Natural killer cell (primary cell): ENCODE measurements around the gene ZC3H12C. TPM values are rescaled to one million over a fixed set of nuclear protein-coding genes. Genes with fewer than 3 reads are reported as not detected.

Experiments
- ATAC-seq, 3 donors: fragments of 150-1000 bp in 2 of 3; fragments of 200-7000 bp in 1 of 3; cut with Tn5 transposase; 1 replicate in 1 of 3; 2 replicates in 2 of 3; pipeline ENCODE4 v1.10.0; 2021; ENCODE audit warnings: mild to moderate bottlenecking in 2 of 3, moderate library complexity in 2 of 3
- DNase-seq, 2 donors: peaks; one replicate each; pipeline versions ENCODE4 v3.0.0 to v3.0.0-alpha.2; 2013 to 2021; ENCODE audit warnings: mixed read lengths in 1 of 2
- H3K27ac ChIP-seq: one replicate; pipeline ENCODE4 v1.5.1; 2013; ENCODE audit warnings: mild to moderate bottlenecking, low read length
- H3K27me3 ChIP-seq: one replicate; pipeline ENCODE4 v1.6.1; 2013; ENCODE audit warnings: low read length; ENCODE audit not compliant: control insufficient read depth, insufficient read depth
- H3K36me3 ChIP-seq: one replicate; pipeline ENCODE4 v1.6.1; 2013; ENCODE audit warnings: low read length; ENCODE audit not compliant: control insufficient read depth, insufficient read depth
- H3K4me1 ChIP-seq: one replicate; pipeline ENCODE4 v1.6.1; 2013; ENCODE audit warnings: low read length; ENCODE audit not compliant: control insufficient read depth, insufficient read depth
- H3K4me3 ChIP-seq: one replicate; pipeline ENCODE4 v1.5.1; 2013; ENCODE audit warnings: low read length
- H3K9me3 ChIP-seq: one replicate; pipeline ENCODE4 v1.6.1; 2013; ENCODE audit warnings: low read length; ENCODE audit not compliant: control insufficient read depth, insufficient read depth
- H3K27ac Mint-ChIP-seq, 2 donors: one replicate each; pipeline ENCODE4 v1.8.0; 2022; ENCODE audit warnings: mild to moderate bottlenecking in 2 of 2, mixed read lengths in 2 of 2, moderate library complexity in 1 of 2
- H3K27me3 Mint-ChIP-seq, 2 donors: one replicate each; pipeline ENCODE4 v1.8.0; 2022; ENCODE audit warnings: low read depth in 2 of 2, mixed read lengths in 2 of 2
- H3K36me3 Mint-ChIP-seq: one replicate; pipeline ENCODE4 v1.8.0; 2022; ENCODE audit warnings: mixed read lengths
- H3K4me1 Mint-ChIP-seq, 2 donors: one replicate each; pipeline ENCODE4 v1.8.0; 2022; ENCODE audit warnings: mixed read lengths in 2 of 2
- H3K4me3 Mint-ChIP-seq: one replicate; pipeline ENCODE4 v1.8.0; 2022; ENCODE audit warnings: mild to moderate bottlenecking, moderate library complexity, mixed read lengths
- H3K9me3 Mint-ChIP-seq, 2 donors: one replicate each; pipeline ENCODE4 v1.8.0; 2022; ENCODE audit warnings: mixed read lengths in 2 of 2
- CTCF ChIP-seq: fragments of 200-600 bp; IDR thresholded peaks from one replicate; pipeline ENCODE4 v1.8.0; 2022; ENCODE audit warnings: antibody characterized with exemption
- whole genome bisulfite sequencing: methylation state at CpG from one replicate; pipeline ENCODE4 v1.1.7; 2013; ENCODE audit warnings: missing lambda C conversion rate; ENCODE audit not compliant: insufficient coverage; 5-methylcytosine and 5-hydroxymethylcytosine counted together
- intact Hi-C: fragments of 100-400 bp; cut with micrococcal nuclease; formaldehyde crosslinking; loops from one replicate; pipeline ENCODE4 v1.14.2; 2022
- total RNA-seq, 4 donors: library from RNA; stranded (reverse); fragments of 120-200 nt in 1 of 4; gene quantifications; one replicate each; pipeline versions ENCODE4 v1.2.3 to v1.2.4, GENCODE V29; 2013 to 2022

Gene ZC3H12C
- total RNA-seq, 3 donors from 2014 or later (not counting 1 experiment from before 2014, with no cell fraction given): 0.16 to 0.45 TPM; not detected in 1

GRCh38 chr11:110075847-110076208 lies 17.4 kb upstream of the ZC3H12C start:
- no peak overlapping the region for H3K4me3 Mint-ChIP-seq
- no peak overlapping the region for H3K27ac Mint-ChIP-seq
- no peak overlapping the region for H3K4me3 ChIP-seq
- H3K36me3 Mint-ChIP-seq: no peaks in the 10 kb centered on the region
- TF ChIP-seq CTCF: no peak
- H3K4me1 ChIP-seq: no peaks in the 10 kb centered on the region
- peaks cover 5% of the 10 kb centered on the region for H3K9me3 ChIP-seq
- DNase-seq (no peak), ATAC-seq (no peak)
- intact Hi-C loops: no loop called here
- H3K27me3 ChIP-seq: no peaks in the 10 kb centered on the region
- H3K27me3 Mint-ChIP-seq: peaks cover under 1 to 2% of the 10 kb centered on the region in 2 donors
- no peaks in the 10 kb centered on the region for H3K4me1 Mint-ChIP-seq
- H3K27ac ChIP-seq: no peak overlapping the region
- H3K36me3 ChIP-seq: no peaks in the 10 kb centered on the region
- H3K9me3 Mint-ChIP-seq: no peaks in the 10 kb centered on the region
- WGBS: 76% methylated on average over 4 of the region's 4 CpGs

GRCh38 chr11:110076371-110076965 lies 16.7 kb upstream of the ZC3H12C start:
- Mint-ChIP-seq H3K4me1 (no peaks in the 10 kb centered on the region), H3K4me3 (no peak overlapping the region), H3K27me3 (peaks cover 0 to 1% of the 10 kb centered on the region in 2 donors), H3K36me3 (no peaks in the 10 kb centered on the region), H3K9me3 (no peaks in the 10 kb centered on the region), H3K27ac (no peak overlapping the region)
- Histone ChIP-seq H3K27me3 (no peaks in the 10 kb centered on the region), H3K27ac (no peak overlapping the region), H3K9me3 (peaks cover 5% of the 10 kb centered on the region), H3K4me1 (no peaks in the 10 kb centered on the region), H3K4me3 (no peak overlapping the region), H3K36me3 (no peaks in the 10 kb centered on the region)
- WGBS: 41% methylated on average over 6 of the region's 7 CpGs
- TF ChIP-seq CTCF: no peak
- ATAC-seq (no peak), DNase-seq (no peak)
- intact Hi-C loops: no loop called here

- whole genome bisulfite sequencing: no CpG with 5 or more reads among the region's 1 CpG
- no peak overlapping the region for H3K27ac Mint-ChIP-seq
Measured at GRCh38 chr11:110077346-110077745, 15.8 kb upstream of the ZC3H12C start.

More at GRCh38 chr11:110077346-110077745, 15.8 kb upstream of the ZC3H12C start:
- Mint-ChIP-seq H3K4me1 (no peaks in the 10 kb centered on the region), H3K36me3 (no peaks in the 10 kb centered on the region), H3K4me3 (no peak overlapping the region), H3K9me3 (no peaks in the 10 kb centered on the region), H3K27me3 (peaks cover 0 to 4% of the 10 kb centered on the region in 2 donors)
- intact Hi-C loops: no loop called here
- Histone ChIP-seq H3K9me3 (peaks cover 5% of the 10 kb centered on the region), H3K4me3 (no peak overlapping the region), H3K27me3 (no peaks in the 10 kb centered on the region), H3K4me1 (no peaks in the 10 kb centered on the region), H3K27ac (no peak overlapping the region), H3K36me3 (no peaks in the 10 kb centered on the region)
- DNase-seq: no peak
- no peak for TF ChIP-seq CTCF
- ATAC-seq: no peak
